Measurements from ENCODE around the gene SIRT4.

Gene SIRT4

DNA sequence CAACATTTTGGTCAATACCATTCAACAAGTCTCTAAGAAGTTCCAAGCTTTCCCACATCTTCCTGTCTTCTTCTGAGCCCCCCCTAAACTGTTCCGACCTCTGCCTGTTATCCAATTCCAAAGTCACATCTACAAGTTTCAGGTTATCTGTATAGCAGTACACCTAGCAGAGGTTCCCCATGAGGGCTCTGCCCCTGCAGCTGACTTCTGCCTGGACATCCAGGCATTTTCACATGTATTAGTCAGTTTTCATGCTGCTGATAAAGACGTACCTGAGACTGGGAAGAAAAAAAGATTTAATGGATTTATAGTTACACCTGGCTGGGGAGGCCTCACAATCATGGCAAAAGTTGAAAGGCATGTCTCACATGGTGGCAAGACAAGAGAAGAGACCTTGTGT is 35.6 kb downstream of the SIRT4 start:
- no peak for DNase-seq (ENCODE audit: low read depth)
- H3K4me3 ChIP-seq (ENCODE audit: control insufficient read depth, low read depth, low read length): no peak overlapping the region
- TF ChIP-seq, protein P1, sequence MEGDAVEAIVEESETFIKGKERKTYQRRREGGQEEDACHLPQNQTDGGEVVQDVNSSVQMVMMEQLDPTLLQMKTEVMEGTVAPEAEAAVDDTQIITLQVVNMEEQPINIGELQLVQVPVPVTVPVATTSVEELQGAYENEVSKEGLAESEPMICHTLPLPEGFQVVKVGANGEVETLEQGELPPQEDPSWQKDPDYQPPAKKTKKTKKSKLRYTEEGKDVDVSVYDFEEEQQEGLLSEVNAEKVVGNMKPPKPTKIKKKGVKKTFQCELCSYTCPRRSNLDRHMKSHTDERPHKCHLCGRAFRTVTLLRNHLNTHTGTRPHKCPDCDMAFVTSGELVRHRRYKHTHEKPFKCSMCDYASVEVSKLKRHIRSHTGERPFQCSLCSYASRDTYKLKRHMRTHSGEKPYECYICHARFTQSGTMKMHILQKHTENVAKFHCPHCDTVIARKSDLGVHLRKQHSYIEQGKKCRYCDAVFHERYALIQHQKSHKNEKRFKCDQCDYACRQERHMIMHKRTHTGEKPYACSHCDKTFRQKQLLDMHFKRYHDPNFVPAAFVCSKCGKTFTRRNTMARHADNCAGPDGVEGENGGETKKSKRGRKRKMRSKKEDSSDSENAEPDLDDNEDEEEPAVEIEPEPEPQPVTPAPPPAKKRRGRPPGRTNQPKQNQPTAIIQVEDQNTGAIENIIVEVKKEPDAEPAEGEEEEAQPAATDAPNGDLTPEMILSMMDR (IDR thresholded peaks at IDR 0.05; ENCODE audit: control insufficient read depth, insufficient read depth, low read depth, low read length, missing control alignments): no peak

DNA sequence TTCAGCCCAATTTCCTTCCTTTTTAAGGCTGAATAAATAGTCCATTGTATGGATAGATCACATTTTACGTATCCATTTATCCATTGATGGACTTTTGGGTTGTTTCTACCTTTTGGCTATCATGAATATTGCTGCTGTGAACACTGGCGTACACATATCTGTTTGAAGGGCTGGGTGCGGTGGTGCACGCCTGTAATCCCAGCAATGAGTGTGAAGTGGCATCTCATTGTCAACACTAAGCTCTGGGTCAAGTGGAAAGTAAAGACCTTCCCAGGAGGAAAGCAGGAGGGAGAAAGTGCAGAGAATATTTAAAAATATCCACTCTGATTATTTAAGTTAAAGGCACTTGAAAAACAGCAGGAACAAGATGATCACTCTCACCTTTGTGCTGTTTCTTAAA is 37.1 kb downstream of the SIRT4 start:
- no peak for DNase-seq (ENCODE audit: low read depth)
- TF ChIP-seq, protein P1 (IDR thresholded peaks at IDR 0.05; ENCODE audit: control insufficient read depth, insufficient read depth, low read depth, low read length, missing control alignments): no peak
- H3K4me3 ChIP-seq (ENCODE audit: control insufficient read depth, low read depth, low read length): no peak overlapping the region

DNA sequence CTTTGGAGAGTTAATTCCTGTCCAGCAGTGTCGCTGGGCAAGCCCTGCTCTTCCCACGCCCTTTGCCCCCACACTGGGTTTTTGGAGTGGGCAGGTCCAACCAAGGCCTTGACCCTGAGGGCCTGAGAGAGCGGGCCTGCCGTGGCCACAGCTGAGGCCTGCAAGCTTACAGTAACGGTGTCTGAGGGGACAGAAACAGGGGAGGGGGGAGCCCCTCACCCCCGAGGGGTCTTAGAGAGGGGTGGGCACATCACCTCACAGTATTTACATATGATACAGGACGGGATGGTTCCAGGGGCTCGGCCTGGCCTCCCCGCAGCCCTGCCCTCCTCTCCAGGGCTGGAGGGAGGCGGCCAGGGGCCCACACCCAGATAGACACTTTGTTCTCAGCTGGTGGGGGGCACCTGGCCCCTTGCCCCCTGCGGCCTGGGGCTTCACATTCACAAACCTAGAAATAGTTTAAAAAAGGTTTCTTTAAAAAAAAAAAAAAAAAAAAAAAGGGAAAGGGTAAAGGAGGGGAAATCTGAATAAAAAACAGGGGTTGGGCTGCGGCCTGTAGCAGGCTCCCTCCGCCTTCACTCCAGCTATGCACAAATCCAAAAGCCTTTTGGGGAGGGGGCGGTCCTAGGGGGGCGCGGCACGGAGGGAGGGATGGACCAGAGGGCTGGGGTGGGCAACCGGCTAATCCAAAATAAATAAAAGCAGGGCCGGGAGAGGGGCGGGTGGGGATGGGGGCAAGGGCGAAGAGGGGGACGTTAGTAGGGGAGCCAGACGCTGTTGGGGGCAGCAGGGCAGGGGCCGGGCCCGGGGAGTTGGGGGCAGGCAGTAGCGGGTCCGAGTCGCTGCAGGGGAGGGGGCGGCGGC is 40.3 kb downstream of the SIRT4 start:
- TF ChIP-seq, protein P1 (IDR thresholded peaks at IDR 0.05; ENCODE audit: control insufficient read depth, insufficient read depth, low read depth, low read length, missing control alignments): no peak

DNA sequence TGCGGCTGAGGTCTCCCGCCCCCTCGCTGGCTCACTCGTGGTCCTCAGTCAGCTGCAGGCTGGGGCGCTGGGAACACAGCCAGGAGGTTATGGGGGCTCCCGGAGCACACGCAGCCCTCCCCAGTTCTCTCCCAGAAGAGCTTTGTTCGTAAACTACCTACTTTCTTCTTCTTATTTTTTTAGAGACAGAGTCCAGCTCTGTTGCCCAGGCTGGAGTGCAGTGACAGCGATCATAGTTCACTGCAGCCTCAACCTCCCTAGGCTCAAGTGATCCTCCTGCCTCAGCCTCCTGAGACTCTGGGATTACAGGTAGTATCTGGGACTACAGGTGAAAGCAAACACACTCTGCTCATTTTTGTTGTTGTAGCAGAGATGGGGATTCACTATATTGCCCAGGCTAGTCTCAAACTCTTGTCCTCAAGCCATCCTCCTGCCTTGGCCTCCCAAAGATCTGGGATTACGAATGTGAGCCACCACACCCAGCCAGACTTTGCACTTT is 41.0 kb downstream of the SIRT4 start:
- no peak for DNase-seq (ENCODE audit: low read depth)
- TF ChIP-seq, protein P1 (IDR thresholded peaks at IDR 0.05; ENCODE audit: control insufficient read depth, insufficient read depth, low read depth, low read length, missing control alignments): no peak
- no peak overlapping the region for H3K4me3 ChIP-seq (ENCODE audit: control insufficient read depth, low read depth, low read length)

More for the DNA sequence above, 40.3 kb downstream of the SIRT4 start:
- DNase-seq (ENCODE audit: low read depth): no peak
- H3K4me3 ChIP-seq (ENCODE audit: control insufficient read depth, low read depth, low read length): no peak overlapping the region

DNA sequence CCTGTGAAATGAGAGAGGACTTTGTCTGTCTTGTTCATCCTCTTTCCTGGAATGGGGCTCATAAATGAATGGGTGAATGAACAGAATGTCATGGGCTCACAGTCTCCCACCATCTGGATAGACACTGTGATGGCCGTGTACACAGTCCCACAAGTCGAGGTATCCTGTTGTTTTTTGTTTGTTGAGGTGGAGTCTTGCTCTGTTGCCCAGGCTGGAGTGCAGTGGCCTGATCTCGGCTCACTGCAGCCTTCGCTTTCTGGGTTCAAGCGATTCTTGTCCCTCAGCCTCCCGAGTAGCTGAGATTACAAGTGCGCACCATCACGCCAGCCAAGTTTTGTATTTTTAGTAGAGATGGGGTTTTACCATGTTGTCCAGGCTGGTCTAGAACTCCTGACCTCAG is 41.6 kb downstream of the SIRT4 start:
- H3K4me3 ChIP-seq (ENCODE audit: control insufficient read depth, low read depth, low read length): no peak overlapping the region
- DNase-seq (ENCODE audit: low read depth): no peak
- TF ChIP-seq, protein P1 (IDR thresholded peaks at IDR 0.05; ENCODE audit: control insufficient read depth, insufficient read depth, low read depth, low read length, missing control alignments): no peak

DNA sequence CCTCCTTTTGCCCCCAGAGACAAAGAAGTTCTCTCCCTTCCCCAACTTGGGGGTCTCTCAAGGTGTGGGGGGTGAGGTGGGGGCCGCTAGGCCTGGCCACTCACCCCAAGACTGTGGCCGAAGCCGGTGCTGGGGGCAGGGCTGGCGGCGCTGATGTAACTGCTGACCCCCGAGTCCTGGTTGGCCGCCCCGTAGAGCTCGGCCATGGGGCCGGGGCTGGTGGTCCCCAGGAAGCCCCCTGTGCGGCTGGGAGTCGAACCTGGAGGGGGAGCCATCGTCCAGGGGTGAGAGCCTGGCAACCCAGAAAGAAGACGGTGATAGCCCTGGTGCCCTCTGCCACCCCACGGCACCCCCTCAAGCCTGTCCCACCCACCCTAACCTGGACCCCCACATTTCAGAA is 43.9 kb downstream of the SIRT4 start:
- DNase-seq (ENCODE audit: low read depth): no peak
- TF ChIP-seq, protein P1 (IDR thresholded peaks at IDR 0.05; ENCODE audit: control insufficient read depth, insufficient read depth, low read depth, low read length, missing control alignments): no peak
- no peak overlapping the region for H3K4me3 ChIP-seq (ENCODE audit: control insufficient read depth, low read depth, low read length)

Measured in AG09309 (cell line).